GM12873 (cell line): ENCODE measurements around the gene PCCA.

Source experiments
- TF ChIP-seq, protein P1 (sequence below): IDR thresholded peaks from 2 replicates; pipeline ENCODE4 v1.5.1; 2012; ENCODE audit warnings: low read depth, mild to moderate bottlenecking, moderate library complexity, low read length, control low read depth; ENCODE audit not compliant: insufficient read depth; ENCODE audit errors: missing control alignments

The PCCA gene

DNA sequence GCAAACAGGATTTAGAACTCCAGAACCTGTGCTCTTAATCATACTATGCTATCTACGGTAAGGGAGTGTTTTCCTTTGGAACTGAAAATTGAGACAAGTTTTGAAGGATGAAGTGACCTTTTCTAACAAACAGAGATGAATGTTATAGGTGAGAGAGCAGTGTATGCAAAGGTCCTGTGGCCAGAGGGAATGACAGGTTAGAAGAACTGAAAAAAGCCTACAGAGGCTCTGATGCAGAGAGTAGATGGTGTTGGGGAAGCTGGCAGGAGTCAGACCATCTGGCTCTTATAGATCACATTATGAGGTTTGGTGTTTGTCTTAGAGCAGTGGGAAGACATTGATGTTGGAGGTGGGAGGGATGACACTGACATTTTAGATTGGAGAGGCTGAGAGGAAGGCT lies 2.0 kb downstream of the PCCA start:
- TF ChIP-seq, protein P1, sequence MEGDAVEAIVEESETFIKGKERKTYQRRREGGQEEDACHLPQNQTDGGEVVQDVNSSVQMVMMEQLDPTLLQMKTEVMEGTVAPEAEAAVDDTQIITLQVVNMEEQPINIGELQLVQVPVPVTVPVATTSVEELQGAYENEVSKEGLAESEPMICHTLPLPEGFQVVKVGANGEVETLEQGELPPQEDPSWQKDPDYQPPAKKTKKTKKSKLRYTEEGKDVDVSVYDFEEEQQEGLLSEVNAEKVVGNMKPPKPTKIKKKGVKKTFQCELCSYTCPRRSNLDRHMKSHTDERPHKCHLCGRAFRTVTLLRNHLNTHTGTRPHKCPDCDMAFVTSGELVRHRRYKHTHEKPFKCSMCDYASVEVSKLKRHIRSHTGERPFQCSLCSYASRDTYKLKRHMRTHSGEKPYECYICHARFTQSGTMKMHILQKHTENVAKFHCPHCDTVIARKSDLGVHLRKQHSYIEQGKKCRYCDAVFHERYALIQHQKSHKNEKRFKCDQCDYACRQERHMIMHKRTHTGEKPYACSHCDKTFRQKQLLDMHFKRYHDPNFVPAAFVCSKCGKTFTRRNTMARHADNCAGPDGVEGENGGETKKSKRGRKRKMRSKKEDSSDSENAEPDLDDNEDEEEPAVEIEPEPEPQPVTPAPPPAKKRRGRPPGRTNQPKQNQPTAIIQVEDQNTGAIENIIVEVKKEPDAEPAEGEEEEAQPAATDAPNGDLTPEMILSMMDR: no peak

GRCh38 chr13:100091391-100091790 lies 2.5 kb downstream of the PCCA start:
- TF ChIP-seq, protein P1: no peak

DNA sequence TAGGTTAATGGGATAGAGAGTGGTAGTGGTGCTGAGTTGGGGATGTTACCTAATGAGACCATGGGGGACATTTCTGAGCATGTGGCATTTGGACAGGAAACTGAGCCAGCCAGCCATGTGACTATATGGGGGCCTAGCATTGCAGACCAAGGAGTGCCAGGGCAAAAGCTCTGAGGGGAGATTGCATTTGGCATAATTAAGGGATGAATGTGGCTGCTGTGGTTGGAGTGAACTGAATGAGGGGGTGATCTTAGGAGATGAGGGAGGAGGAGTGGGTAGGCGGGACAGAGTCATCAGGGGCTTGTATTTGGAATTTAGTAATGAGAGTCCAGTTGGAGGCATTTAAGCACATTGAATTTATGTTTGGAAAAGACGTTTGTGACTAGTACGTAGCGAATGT lies 6.6 kb downstream of the PCCA start:
- TF ChIP-seq, protein P1: no peak

DNA sequence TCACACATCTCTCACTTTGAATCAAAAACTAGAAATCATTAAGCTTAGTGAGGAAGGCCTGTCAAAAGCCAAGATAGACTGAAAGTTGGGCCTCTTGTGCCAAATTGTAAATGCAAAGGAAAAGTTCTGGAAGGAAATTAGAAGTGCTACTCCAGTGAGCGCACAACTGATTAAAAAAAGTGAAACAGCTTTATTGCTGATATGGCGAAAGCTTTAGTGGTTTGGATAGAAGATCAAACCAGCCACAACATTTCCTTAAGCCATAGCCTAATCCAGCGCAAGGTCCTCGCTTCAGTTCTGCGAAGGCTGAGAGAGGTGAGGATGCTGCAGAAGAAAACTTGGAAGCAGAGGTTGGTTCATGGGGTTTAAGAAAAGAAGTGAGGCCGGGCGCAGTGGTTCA lies 7.6 kb downstream of the PCCA start:
- TF ChIP-seq, protein P1: no peak

DNA sequence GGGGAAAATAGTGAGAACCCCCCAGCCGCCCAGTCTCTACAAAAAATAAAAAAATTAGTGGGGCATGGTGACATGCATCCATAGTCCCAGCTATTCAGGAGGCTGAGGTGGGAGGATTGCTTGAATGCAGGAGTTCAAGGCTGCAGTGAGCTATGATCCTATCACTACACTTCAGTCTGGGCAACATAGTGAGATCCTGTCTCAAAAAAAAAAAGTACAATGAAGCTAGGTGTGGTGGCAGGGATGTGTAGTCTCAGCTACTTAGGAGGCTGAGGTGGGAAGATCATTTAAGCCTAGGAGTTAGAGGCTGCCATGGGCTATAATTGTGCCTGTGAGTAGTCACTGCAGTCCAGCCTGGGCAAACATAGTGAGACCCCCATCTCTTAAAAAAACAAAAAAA lies 8.9 kb downstream of the PCCA start:
- TF ChIP-seq, protein P1: no peak

DNA sequence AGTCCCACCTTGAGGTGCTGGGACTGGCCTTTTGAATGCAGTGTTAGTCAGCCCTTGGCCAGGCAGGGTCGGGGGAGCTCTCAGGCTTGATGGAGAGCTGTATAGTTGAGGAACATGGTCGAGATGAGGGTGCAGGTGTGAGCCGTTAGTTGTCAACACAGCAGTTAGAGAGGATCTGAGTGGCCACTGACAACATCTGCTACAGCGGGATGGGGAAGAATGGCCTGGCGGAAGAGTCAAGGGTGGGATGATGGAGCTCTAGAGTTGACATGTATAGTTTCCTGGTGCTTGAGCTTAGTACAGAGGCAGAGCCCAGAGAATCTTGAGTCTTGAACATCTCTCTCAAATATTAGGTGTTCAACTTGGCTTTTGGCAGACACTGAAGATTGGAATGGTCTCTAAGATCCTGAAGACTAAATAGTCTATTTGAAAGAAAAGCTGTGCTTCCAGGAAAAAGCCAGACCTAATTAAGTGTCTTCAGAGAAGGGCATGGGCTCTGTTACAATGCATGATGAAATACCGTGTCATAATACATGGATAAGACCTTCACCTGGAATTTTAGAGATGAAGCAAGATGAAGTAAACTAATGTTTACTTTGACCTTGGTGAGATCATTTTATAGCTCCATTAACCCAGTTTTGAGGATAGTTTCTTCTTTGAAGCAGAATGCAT lies 9.7 kb downstream of the PCCA start:
- TF ChIP-seq, protein P1: no peak

GRCh38 chr13:100100115-100100879 lies 11.4 kb downstream of the PCCA start:
- TF ChIP-seq, protein P1: no peak
